Mesothelial cell of epicardium (in vitro differentiated cells): ENCODE data around the gene NAXD. TPM values are rescaled to one million over a fixed set of nuclear protein-coding genes. Genes with fewer than 3 reads are reported as not detected.
"Not testable (repeated sequence)": the region's sequence is repeated elsewhere in the genome, so short reads cannot be mapped to it uniquely, and the experiment has no call there.

ENCODE experiments used
- DNase-seq, 2 experiments: peaks; one replicate each; pipeline ENCODE4 v3.0.0; 2021; ENCODE audit warnings: low spot score in 2 of 2; ENCODE audit not compliant: unreplicated experiment in 2 of 2
- H3K27ac Mint-ChIP-seq: 2 replicates; pipeline ENCODE4 v1.8.0; 2021; ENCODE audit warnings: mixed read lengths
- H3K27me3 Mint-ChIP-seq: 2 replicates; pipeline ENCODE4 v1.8.0; 2021; ENCODE audit warnings: low read depth, mixed read lengths
- H3K36me3 Mint-ChIP-seq: 2 replicates; pipeline ENCODE4 v1.8.0; 2021; ENCODE audit warnings: mixed read lengths
- H3K4me1 Mint-ChIP-seq: 2 replicates; pipeline ENCODE4 v1.8.0; 2021; ENCODE audit warnings: mixed read lengths
- H3K4me3 Mint-ChIP-seq: 2 replicates; pipeline ENCODE4 v1.8.0; 2021; ENCODE audit warnings: mild to moderate bottlenecking, moderate library complexity, mixed read lengths
- H3K9me3 Mint-ChIP-seq: 2 replicates; pipeline ENCODE4 v1.8.0; 2021; ENCODE audit warnings: mixed read lengths
- CTCF ChIP-seq: fragments of 200-600 bp; sonication (generic); IDR thresholded peaks from one replicate; pipeline ENCODE4 v1.5.0; 2021; ENCODE audit warnings: antibody characterized with exemption; ENCODE audit not compliant: unreplicated experiment
- total RNA-seq: library from RNA; stranded (reverse); gene quantifications from 3 replicates; pipeline ENCODE4 v1.2.1, GENCODE V29; 2021

The NAXD gene
- total RNA-seq, 1 donor from 2014 or later: 40.8 TPM

- H3K9me3 Mint-ChIP-seq: peaks cover 3% of the 10 kb centered on the region
- no peak for TF ChIP-seq CTCF
- H3K4me1 Mint-ChIP-seq: peaks cover 32% of the 10 kb centered on the region
- H3K27me3 Mint-ChIP-seq: no peaks in the 10 kb centered on the region
- peaks cover 14% of the 10 kb centered on the region for H3K36me3 Mint-ChIP-seq
- H3K27ac Mint-ChIP-seq: peak overlapping the region; percentile 90
- H3K4me3 Mint-ChIP-seq: peak overlapping the region; percentile 17
- DNase-seq: no peak
These were observed 12.6 kb downstream of the NAXD start for GRCh38 chr13:110627761-110628476.

DNA sequence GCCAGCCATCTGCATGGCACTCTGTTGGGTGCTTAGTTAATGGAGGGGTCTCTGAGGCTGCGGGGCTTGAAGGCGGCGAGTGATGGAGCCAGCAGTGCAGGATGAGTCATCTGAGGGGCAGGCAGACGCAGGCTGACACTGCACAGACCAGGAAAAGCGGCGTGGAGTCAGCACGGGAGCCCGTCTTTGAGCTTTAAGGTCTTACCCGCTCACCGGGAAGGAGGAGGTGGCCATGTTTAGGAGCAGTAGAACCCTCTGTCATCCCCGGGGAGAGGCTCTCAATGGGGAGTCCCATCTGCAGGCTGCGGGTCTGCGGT is 13.1 kb downstream of the NAXD start:
- peak overlapping the region; percentile 90 for H3K27ac Mint-ChIP-seq
- peaks cover 32% of the 10 kb centered on the region for H3K4me1 Mint-ChIP-seq
- peaks cover 3% of the 10 kb centered on the region for H3K9me3 Mint-ChIP-seq
- TF ChIP-seq CTCF: no peak
- H3K4me3 Mint-ChIP-seq: peak overlapping the region; percentile 17
- no peaks in the 10 kb centered on the region for H3K27me3 Mint-ChIP-seq
- H3K36me3 Mint-ChIP-seq: peaks cover 14% of the 10 kb centered on the region
- peak in 1 of 2 experiments; percentile 57 for DNase-seq

- peaks cover 3% of the 10 kb centered on the region for H3K9me3 Mint-ChIP-seq
- H3K27ac Mint-ChIP-seq: peak overlapping the region; percentile 90
- H3K4me3 Mint-ChIP-seq: peak overlapping the region; percentile 17
- H3K4me1 Mint-ChIP-seq: peaks cover 32% of the 10 kb centered on the region
- peaks cover 14% of the 10 kb centered on the region for H3K36me3 Mint-ChIP-seq
- no peak for TF ChIP-seq CTCF
- DNase-seq: no peak
- no peaks in the 10 kb centered on the region for H3K27me3 Mint-ChIP-seq
These were observed 13.8 kb downstream of the NAXD start for GRCh38 chr13:110628952-110629701.

DNA sequence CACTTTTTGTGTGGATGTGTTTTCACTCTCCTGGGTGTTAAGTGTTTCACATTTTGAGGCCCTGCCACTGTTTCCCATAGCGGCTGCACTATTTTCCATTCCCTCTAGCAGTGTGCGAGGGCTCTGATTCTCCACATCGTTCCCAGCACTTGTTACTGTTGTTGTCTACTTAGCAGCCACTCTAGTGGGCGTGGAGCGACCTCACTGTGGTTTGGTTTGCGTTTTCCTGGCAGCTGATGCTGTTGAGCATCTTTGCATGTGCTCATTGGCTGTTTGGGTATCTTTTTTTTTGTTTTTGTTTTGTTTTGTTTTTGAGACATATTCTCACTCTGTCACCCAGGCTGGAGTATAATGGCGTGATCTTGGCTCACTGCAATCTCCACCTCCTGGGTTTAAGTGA is 14.4 kb downstream of the NAXD start:
- Mint-ChIP-seq H3K27me3 (no peaks in the 10 kb centered on the region), H3K9me3 (peaks cover 3% of the 10 kb centered on the region), H3K4me1 (peaks cover 32% of the 10 kb centered on the region), H3K4me3 (no peak overlapping the region), H3K27ac (peak overlapping the region; percentile 24), H3K36me3 (peaks cover 15% of the 10 kb centered on the region)
- no peak for DNase-seq
- TF ChIP-seq CTCF: no peak

DNA sequence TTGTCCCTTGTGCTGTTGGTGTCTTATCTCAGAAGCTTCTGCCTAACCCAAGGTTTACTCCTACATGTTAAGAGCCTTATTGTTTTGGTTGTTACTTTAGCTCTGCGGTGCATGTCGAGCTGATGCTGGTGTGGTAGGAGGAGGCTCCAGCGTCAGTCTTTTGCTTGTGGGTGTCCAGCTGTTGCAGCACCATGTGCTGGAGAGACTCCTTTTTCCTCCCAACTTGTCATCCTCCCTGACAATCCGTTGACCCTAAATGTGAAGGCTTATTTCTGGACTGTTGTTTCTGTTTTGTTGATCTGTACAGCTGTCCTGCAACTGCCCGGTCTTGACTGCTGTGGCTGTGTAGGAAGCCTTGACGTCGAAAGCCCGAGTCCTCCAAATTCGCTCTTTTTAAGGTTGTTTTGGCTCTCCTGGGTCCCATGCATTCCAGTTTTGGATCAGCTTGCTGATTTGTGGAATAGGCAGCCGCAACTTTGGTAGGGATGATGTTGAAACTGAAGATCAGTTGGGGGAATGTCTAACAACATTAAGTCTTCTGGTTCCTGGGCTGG is 15.3 kb downstream of the NAXD start:
- Mint-ChIP-seq H3K9me3 (peaks cover 3% of the 10 kb centered on the region), H3K4me3 (no peak overlapping the region), H3K36me3 (peaks cover 16% of the 10 kb centered on the region), H3K27me3 (no peaks in the 10 kb centered on the region), H3K27ac (no peak overlapping the region), H3K4me1 (peaks cover 31% of the 10 kb centered on the region)
- no peak for TF ChIP-seq CTCF
- no peak for DNase-seq

DNA sequence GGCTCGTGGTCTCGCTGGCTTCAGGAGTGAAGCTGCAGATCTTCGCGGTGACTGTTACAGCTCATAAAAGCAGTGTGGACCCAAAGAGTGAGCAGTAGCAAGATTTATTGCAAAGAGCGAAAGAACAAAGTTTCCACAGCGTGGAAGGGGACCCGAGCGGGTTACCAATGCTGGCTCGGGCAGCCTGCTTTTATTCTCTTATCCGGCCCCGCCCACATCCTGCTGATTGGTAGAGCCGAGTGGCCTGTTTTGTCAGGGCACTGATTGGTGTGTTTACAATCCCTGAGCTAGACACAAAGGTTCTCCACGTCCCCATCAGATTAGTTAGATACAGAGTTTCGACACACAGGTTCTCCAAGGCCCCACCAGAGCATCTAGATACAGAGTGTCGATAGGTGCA is 16.9 kb downstream of the NAXD start:
- DNase-seq, H3K9me3 Mint-ChIP-seq, H3K4me3 Mint-ChIP-seq, H3K27ac Mint-ChIP-seq, H3K27me3 Mint-ChIP-seq: not testable (repeated sequence)
- peaks cover 21% of the 10 kb centered on the region for H3K4me1 Mint-ChIP-seq
- H3K36me3 Mint-ChIP-seq: peaks cover 24% of the 10 kb centered on the region
